ENCODE measurements around the gene SGPP1. TPM values are rescaled to one million over a fixed set of nuclear protein-coding genes. Genes with fewer than 3 reads are reported as not detected.
"Not testable (repeated sequence)": the region's sequence is repeated elsewhere in the genome, so short reads cannot be mapped to it uniquely, and the experiment has no call there.

SGPP1 gene
- total RNA-seq, 1 donor from 2014 or later: 6.5 TPM

GRCh38 chr14:63712123-63712522 lies 15.7 kb downstream of the SGPP1 start:
- H3K4me1 Mint-ChIP-seq (ENCODE audit: low read depth): no peaks in the 10 kb centered on the region
- peaks cover 9% of the 10 kb centered on the region for H3K9me3 Mint-ChIP-seq (ENCODE audit: low read depth)
- peaks cover 15% of the 10 kb centered on the region for H3K36me3 Mint-ChIP-seq (ENCODE audit: insufficient read depth)
- DNase-seq (ENCODE audit: low spot score, unreplicated experiment): no peak
- no peak overlapping the region for H3K4me3 Mint-ChIP-seq (ENCODE audit: low read depth)
- H3K27me3 Mint-ChIP-seq: no peaks in the 10 kb centered on the region
- TF ChIP-seq CTCF (IDR thresholded peaks at IDR 0.05; ENCODE audit: unreplicated experiment): no peak
- no peak overlapping the region for H3K27ac Mint-ChIP-seq

- H3K27ac Mint-ChIP-seq: no peak overlapping the region
- H3K27me3 Mint-ChIP-seq: no peaks in the 10 kb centered on the region
- no peaks in the 10 kb centered on the region for H3K4me1 Mint-ChIP-seq (ENCODE audit: low read depth)
- H3K36me3 Mint-ChIP-seq (ENCODE audit: insufficient read depth): peaks cover 9% of the 10 kb centered on the region
- TF ChIP-seq CTCF (IDR thresholded peaks at IDR 0.05; ENCODE audit: unreplicated experiment): no peak
- H3K9me3 Mint-ChIP-seq (ENCODE audit: low read depth): peaks cover 5% of the 10 kb centered on the region
- DNase-seq (ENCODE audit: low spot score, unreplicated experiment): no peak
- no peak overlapping the region for H3K4me3 Mint-ChIP-seq (ENCODE audit: low read depth)
Observed at GRCh38 chr14:63710497-63710896, 17.4 kb downstream of the SGPP1 start.

- no peak overlapping the region for H3K27ac Mint-ChIP-seq
- DNase-seq (ENCODE audit: low spot score, unreplicated experiment): no peak
- H3K4me3 Mint-ChIP-seq (ENCODE audit: low read depth): no peak overlapping the region
- TF ChIP-seq CTCF (IDR thresholded peaks at IDR 0.05; ENCODE audit: unreplicated experiment): no peak
- peaks cover 5% of the 10 kb centered on the region for H3K9me3 Mint-ChIP-seq (ENCODE audit: low read depth)
- H3K4me1 Mint-ChIP-seq (ENCODE audit: low read depth): no peaks in the 10 kb centered on the region
- H3K27me3 Mint-ChIP-seq: no peaks in the 10 kb centered on the region
- H3K36me3 Mint-ChIP-seq (ENCODE audit: insufficient read depth): peaks cover 7% of the 10 kb centered on the region
Observed at GRCh38 chr14:63709589-63709988, 18.3 kb downstream of the SGPP1 start.

- Mint-ChIP-seq H3K36me3 (ENCODE audit: insufficient read depth) (peaks cover 1% of the 10 kb centered on the region), H3K4me1 (ENCODE audit: low read depth) (no peaks in the 10 kb centered on the region), H3K27ac (no peak overlapping the region), H3K27me3 (no peaks in the 10 kb centered on the region), H3K4me3 (ENCODE audit: low read depth) (no peak overlapping the region), H3K9me3 (ENCODE audit: low read depth) (no peaks in the 10 kb centered on the region)
- no peak for TF ChIP-seq CTCF (IDR thresholded peaks at IDR 0.05; ENCODE audit: unreplicated experiment)
- no peak for DNase-seq (ENCODE audit: low spot score, unreplicated experiment)
Observed at GRCh38 chr14:63707216-63707615, 20.6 kb downstream of the SGPP1 start.

- Mint-ChIP-seq H3K9me3 (ENCODE audit: low read depth) (no peaks in the 10 kb centered on the region), H3K36me3 (ENCODE audit: insufficient read depth) (no peaks in the 10 kb centered on the region), H3K27me3 (no peaks in the 10 kb centered on the region), H3K4me3 (ENCODE audit: low read depth) (no peak overlapping the region), H3K27ac (no peak overlapping the region), H3K4me1 (ENCODE audit: low read depth) (peaks cover 3% of the 10 kb centered on the region)
- no peak for DNase-seq (ENCODE audit: low spot score, unreplicated experiment)
- TF ChIP-seq CTCF (IDR thresholded peaks at IDR 0.05; ENCODE audit: unreplicated experiment): no peak
Observed at GRCh38 chr14:63705561-63706070, 22.2 kb downstream of the SGPP1 start.

- not testable (repeated sequence) for H3K9me3 Mint-ChIP-seq (ENCODE audit: low read depth); H3K36me3 Mint-ChIP-seq (ENCODE audit: insufficient read depth); H3K27ac Mint-ChIP-seq; H3K27me3 Mint-ChIP-seq; H3K4me1 Mint-ChIP-seq (ENCODE audit: low read depth); DNase-seq (ENCODE audit: low spot score, unreplicated experiment); H3K4me3 Mint-ChIP-seq (ENCODE audit: low read depth)
Observed at GRCh38 chr14:63702530-63702929, 25.3 kb downstream of the SGPP1 start.

Measured in progenitor cell of endocrine pancreas (in vitro differentiated cells).